ENCODE measurements around the gene OTUD7B. TPM values are rescaled to one million over a fixed set of nuclear protein-coding genes. Genes with fewer than 3 reads are reported as not detected.

The OTUD7B gene
- total RNA-seq, 1 donor from 2014 or later: 48.9 TPM

DNA sequence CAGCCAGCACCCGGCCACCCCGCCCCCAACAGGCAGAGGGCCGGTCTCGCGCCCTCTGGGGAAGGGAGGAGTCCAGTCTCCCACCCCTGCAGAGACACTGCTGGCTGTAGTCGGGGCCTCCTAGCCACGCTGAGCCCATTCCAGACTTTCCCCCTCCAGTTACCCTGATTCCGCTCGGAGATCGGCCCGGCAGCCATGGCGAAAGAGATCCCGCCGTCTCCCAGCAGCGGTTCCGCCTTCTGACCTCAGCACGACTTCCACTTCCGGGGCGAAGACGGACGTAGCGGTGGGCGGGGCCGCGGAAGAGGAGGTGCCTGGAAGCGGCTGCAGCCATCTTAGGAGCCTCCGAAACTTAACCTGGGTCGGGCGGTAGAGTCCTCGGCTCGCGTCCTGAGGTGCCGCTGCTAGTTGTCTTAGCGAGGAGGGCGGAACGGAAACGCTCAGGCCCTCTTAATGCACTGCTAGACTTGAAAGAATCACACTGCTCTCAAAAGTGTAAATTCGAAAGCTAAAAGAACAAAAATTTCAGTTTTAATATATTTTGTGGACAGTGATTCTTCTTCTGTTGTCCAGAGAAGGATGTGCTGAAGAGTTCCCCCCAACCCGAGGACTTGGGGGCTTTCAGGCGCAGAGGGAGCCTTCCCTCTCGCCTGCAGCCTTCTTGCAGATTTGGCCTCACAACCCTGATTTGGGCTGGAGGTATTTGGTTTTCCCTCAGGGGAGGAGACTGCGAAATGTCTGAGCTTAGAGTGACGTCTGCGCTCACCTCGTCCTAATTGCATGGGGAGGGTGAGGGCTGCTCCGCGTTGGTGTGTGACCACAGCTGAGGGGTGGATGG is 82.7 kb downstream of the OTUD7B start, which contains the start of gene SF3B4:
Gene SF3B4 (minus strand): TSS at position 241 of the 838 bp plus-strand sequence. CDS start 44 bp downstream, at position 197.
- no peaks in the 10 kb centered on the region for H3K9me3 Mint-ChIP-seq

DNA sequence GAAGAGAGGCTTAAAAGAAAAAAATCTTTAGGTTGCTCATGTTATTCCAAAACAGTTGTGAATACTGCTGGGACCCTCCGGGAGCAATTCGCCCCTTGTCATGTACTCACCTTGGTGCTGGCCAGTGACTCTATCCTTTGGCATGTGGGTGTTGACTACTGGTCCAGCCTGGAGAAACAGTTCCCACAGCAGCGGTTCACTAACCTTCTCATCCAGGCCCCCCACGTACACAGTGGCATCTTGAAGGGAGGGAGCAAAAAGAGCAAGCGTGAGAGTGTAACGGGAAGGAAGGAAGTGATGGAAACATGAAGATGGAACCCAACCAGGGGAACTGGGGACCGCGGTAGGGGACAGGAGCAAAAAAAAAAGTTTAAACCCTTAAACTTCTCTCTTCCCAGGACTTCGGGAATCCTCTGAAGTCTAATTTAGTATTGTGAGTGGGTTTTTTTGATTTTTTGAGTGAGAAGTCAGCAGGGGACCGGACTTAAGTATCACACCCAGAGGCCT is 83.4 kb downstream of the OTUD7B start:
- TF ChIP-seq, protein P1, sequence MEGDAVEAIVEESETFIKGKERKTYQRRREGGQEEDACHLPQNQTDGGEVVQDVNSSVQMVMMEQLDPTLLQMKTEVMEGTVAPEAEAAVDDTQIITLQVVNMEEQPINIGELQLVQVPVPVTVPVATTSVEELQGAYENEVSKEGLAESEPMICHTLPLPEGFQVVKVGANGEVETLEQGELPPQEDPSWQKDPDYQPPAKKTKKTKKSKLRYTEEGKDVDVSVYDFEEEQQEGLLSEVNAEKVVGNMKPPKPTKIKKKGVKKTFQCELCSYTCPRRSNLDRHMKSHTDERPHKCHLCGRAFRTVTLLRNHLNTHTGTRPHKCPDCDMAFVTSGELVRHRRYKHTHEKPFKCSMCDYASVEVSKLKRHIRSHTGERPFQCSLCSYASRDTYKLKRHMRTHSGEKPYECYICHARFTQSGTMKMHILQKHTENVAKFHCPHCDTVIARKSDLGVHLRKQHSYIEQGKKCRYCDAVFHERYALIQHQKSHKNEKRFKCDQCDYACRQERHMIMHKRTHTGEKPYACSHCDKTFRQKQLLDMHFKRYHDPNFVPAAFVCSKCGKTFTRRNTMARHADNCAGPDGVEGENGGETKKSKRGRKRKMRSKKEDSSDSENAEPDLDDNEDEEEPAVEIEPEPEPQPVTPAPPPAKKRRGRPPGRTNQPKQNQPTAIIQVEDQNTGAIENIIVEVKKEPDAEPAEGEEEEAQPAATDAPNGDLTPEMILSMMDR (IDR thresholded peaks at IDR 0.05; ENCODE audit: unreplicated experiment): no peak
- Mint-ChIP-seq H3K27ac (peak overlapping the region; percentile 97), H3K4me3 (peak overlapping the region; percentile 99), H3K4me1 (peaks cover 35% of the 10 kb centered on the region), H3K36me3 (peaks cover 49% of the 10 kb centered on the region), H3K27me3 (ENCODE audit: low read depth) (no peaks in the 10 kb centered on the region), H3K9me3 (no peaks in the 10 kb centered on the region)
- no peak for DNase-seq (ENCODE audit: low spot score in 2 of 2, unreplicated experiment in 2 of 2)

More for the DNA sequence above, 82.7 kb downstream of the OTUD7B start, which contains the start of gene SF3B4:
- H3K36me3 Mint-ChIP-seq: peaks cover 48% of the 10 kb centered on the region
- H3K4me3 Mint-ChIP-seq: peak within 1 kb of the TSS; percentile 99
- TF ChIP-seq, protein P1 (IDR thresholded peaks at IDR 0.05; ENCODE audit: unreplicated experiment): no peak
- peak within 1 kb of the TSS; percentile 97 for H3K27ac Mint-ChIP-seq
- DNase-seq (ENCODE audit: low spot score in 2 of 2, unreplicated experiment in 2 of 2): peak; percentile 82 to 93
- H3K27me3 Mint-ChIP-seq (ENCODE audit: low read depth): no peaks in the 10 kb centered on the region
- H3K4me1 Mint-ChIP-seq: peaks cover 35% of the 10 kb centered on the region

DNA sequence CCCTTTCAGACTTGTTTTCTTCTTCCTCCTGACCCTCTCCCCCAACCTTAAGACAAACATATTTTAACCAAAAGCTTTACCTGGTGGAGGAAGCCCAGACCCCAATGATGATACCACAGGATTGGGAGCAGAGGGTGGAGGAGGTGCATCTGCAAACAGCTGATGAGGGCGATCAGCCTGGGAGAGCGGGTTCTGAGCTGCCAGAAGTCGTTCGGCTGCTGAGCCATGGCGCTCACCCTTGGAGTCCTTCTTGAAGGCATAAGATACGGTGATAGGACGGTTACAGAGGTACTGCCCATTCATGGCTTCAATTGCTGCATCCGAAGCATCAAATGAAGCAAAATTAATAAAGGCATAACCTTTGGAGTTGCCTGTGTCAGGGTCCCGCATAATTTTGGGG is 84.2 kb downstream of the OTUD7B start:
- H3K4me3 Mint-ChIP-seq: peak overlapping the region; percentile 99
- DNase-seq (ENCODE audit: low spot score in 2 of 2, unreplicated experiment in 2 of 2): no peak
- H3K9me3 Mint-ChIP-seq: no peaks in the 10 kb centered on the region
- no peak overlapping the region for H3K27ac Mint-ChIP-seq
- H3K4me1 Mint-ChIP-seq: peaks cover 35% of the 10 kb centered on the region
- peaks cover 44% of the 10 kb centered on the region for H3K36me3 Mint-ChIP-seq
- TF ChIP-seq, protein P1 (IDR thresholded peaks at IDR 0.05; ENCODE audit: unreplicated experiment): no peak
- H3K27me3 Mint-ChIP-seq (ENCODE audit: low read depth): no peaks in the 10 kb centered on the region

- TF ChIP-seq, protein P1 (IDR thresholded peaks at IDR 0.05; ENCODE audit: unreplicated experiment): no peak
- Mint-ChIP-seq H3K9me3 (no peaks in the 10 kb centered on the region), H3K36me3 (peaks cover 41% of the 10 kb centered on the region), H3K27me3 (ENCODE audit: low read depth) (no peaks in the 10 kb centered on the region), H3K4me3 (peak overlapping the region; percentile 99), H3K4me1 (peaks cover 35% of the 10 kb centered on the region), H3K27ac (no peak overlapping the region)
- no peak for DNase-seq (ENCODE audit: low spot score in 2 of 2, unreplicated experiment in 2 of 2)
Measured at GRCh38 chr1:149925751-149926150, 84.8 kb downstream of the OTUD7B start.

GRCh38 chr1:149925345-149925744 is 85.2 kb downstream of the OTUD7B start:
- H3K9me3 Mint-ChIP-seq: no peaks in the 10 kb centered on the region
- TF ChIP-seq, protein P1 (IDR thresholded peaks at IDR 0.05; ENCODE audit: unreplicated experiment): no peak
- H3K36me3 Mint-ChIP-seq: peaks cover 37% of the 10 kb centered on the region
- peak overlapping the region; percentile 10 for H3K27ac Mint-ChIP-seq
- H3K4me3 Mint-ChIP-seq: peak overlapping the region; percentile 99
- no peaks in the 10 kb centered on the region for H3K27me3 Mint-ChIP-seq (ENCODE audit: low read depth)
- peaks cover 35% of the 10 kb centered on the region for H3K4me1 Mint-ChIP-seq
- no peak for DNase-seq (ENCODE audit: low spot score in 2 of 2, unreplicated experiment in 2 of 2)

Data from mesothelial cell of epicardium (in vitro differentiated cells).